Lung (tissue), 12 donors: Measurements from ENCODE around the gene ASPM. TPM values are rescaled to one million over a fixed set of nuclear protein-coding genes. Genes with fewer than 3 reads are reported as not detected.

Source experiments
- ATAC-seq: fragments of 200-7000 bp; cut with Tn5 transposase; one replicate; pipeline ENCODE4 v1.9.1; 2020; ENCODE audit warnings: moderate number of reproducible peaks; ENCODE audit not compliant: insufficient read depth, low FRiP score
- DNase-seq, 3 donors: peaks; one replicate each; pipeline ENCODE4 v3.0.0-alpha.2; 2013 to 2017
- H3K27ac ChIP-seq, 2 donors: one replicate each; pipeline ENCODE4 v1.5.1; 2013; ENCODE audit warnings: mild to moderate bottlenecking in 2 of 2, moderate library complexity in 2 of 2, control low read depth in 1 of 2, inconsistent platforms in 1 of 2, low read depth in 1 of 2, low read length in 1 of 2
- H3K27me3 ChIP-seq, 3 donors: one replicate each; pipeline ENCODE4 v1.5.1; 2013; ENCODE audit warnings: low read length in 2 of 3; ENCODE audit not compliant: control insufficient read depth in 3 of 3, insufficient read depth in 3 of 3
- H3K36me3 ChIP-seq, 4 donors: one replicate each; pipeline ENCODE4 v1.5.1; 2013; ENCODE audit warnings: low read length in 4 of 4, mild to moderate bottlenecking in 1 of 4, moderate library complexity in 1 of 4; ENCODE audit not compliant: control insufficient read depth in 4 of 4, insufficient read depth in 4 of 4
- H3K4me1 ChIP-seq, 5 donors: one replicate each; pipeline ENCODE4 v1.5.1; 2013; ENCODE audit warnings: low read length in 5 of 5, mild to moderate bottlenecking in 2 of 5, moderate library complexity in 1 of 5; ENCODE audit not compliant: control insufficient read depth in 5 of 5, insufficient read depth in 5 of 5
- H3K4me3 ChIP-seq: one replicate; pipeline ENCODE4 v1.5.1; 2013; ENCODE audit warnings: mild to moderate bottlenecking, control low read depth, moderate library complexity
- H3K9ac ChIP-seq, 2 donors: one replicate each; pipeline ENCODE4 v1.5.1; 2013; ENCODE audit warnings: low read length in 2 of 2, control low read depth in 1 of 2; ENCODE audit not compliant: insufficient read depth in 1 of 2
- H3K9me3 ChIP-seq, 4 donors: one replicate each; pipeline ENCODE4 v1.5.1; 2013; ENCODE audit warnings: low read length in 3 of 4, mild to moderate bottlenecking in 1 of 4, moderate library complexity in 1 of 4; ENCODE audit not compliant: control insufficient read depth in 4 of 4, insufficient read depth in 3 of 4
- CTCF ChIP-seq: IDR thresholded peaks from 2 replicates; pipeline ENCODE4 v1.5.1; 2012; ENCODE audit warnings: mild to moderate bottlenecking; ENCODE audit errors: control extremely low read depth, extremely low read depth
- WGBS, 2 donors: extraction: QIAGEN DNeasy Blood & Tissue Kit; methylation state at CpG; one replicate each; pipeline ENCODE4 v1.1.7; 2013; 5-methylcytosine and 5-hydroxymethylcytosine counted together
- polyA plus RNA-seq, 2 donors: library from polyadenylated mRNA; stranded (reverse); fragments of 200-250 nt; gene quantifications; one replicate each; pipeline ENCODE4 v1.2.1, GENCODE V29; 2013
- total RNA-seq, 2 donors: library from RNA; depleted of rRNA in 1 of 2; stranded (reverse); fragments of >200 nt in 1 of 2; gene quantifications; one replicate each; pipeline ENCODE4 v1.2.1, GENCODE V29; 2014 to 2021
- donor health status: control.
- donor health status: control.
- donor health status: Bipolar disorder and iron deficiency.
- donor health status: healthy.
- donor health status: DM: yes; HTN: yes; CAD: no.

The ASPM gene
- total and polyA plus RNA-seq, 4 donors, result 0.47 to 7.3 (median 0.55) TPM

DNA sequence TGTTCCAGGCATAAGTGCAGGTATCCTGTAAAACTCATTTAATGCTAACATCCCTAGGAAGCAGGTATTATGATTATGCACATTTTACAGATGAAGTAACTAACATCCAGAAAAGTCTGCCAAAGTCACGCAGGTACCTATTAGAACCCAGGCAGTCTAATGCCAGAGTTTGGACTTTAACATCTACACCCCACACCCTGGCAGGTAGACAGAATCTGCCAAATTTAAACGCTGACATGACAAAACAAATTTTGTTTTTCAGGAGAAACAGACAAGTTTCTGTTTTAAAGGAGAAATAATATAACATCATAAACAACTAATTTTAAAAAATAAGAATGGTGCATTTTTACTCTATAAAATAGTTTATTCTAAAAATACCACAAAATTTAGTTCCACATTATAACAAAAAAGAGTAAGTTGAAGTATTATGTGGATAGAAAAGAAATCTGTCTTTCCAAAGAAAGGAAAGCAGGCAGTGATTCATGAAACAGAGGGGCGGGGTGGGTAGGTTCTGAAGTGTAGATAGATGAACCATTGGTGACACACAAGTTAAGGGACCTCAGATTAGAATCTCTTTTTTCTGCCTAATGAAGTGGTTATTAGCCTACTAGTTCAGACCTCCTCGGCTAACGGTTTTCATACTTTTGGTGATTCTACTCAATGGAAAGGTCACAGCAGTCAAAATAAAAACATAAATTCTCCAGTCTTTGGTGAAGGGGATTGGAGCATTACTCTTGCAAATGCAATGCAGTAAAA is 1.7 kb downstream of the ASPM start:
- Histone ChIP-seq H3K4me1 (peaks cover 0 to 13% (median 3%) of the 10 kb centered on the region in 5 donors), H3K27me3 (no peaks in the 10 kb centered on the region), H3K9ac (peak overlapping the region in 1 of 2 donors; percentile 54), H3K9me3 (no peaks in the 10 kb centered on the region), H3K27ac (no peak overlapping the region), H3K36me3 (no peaks in the 10 kb centered on the region), H3K4me3 (no peak overlapping the region)
- ATAC-seq (no peak), DNase-seq (peak in 2 of 3 donors; percentile 38 to 45)
- WGBS, 2 donors, result 58 to 69% methylated on average over 5 of the region's 5 CpGs
- no peak for TF ChIP-seq CTCF

DNA sequence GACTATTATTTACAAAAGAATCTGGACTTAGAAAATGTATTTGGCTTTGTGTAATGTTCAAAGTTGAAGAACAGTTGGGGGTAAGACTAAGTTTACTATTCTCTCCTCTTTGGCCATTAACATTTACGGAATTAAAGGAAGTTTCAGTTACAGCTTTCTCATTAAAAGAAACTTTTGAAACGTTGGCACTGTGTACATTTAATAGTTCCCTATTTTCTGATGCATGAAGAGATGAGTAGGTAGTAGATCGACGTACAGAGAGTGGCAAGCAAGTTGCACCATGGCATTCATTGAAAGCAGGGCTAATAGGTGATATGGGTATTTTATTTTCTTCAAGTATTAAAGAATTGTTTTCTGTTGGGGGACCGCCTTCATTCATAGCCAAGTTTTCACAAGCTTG is 3.2 kb downstream of the ASPM start:
- no peak overlapping the region for H3K27ac ChIP-seq
- DNase-seq, result no peak
- peaks cover 0 to 13% (median 3%) of the 10 kb centered on the region in 5 donors for H3K4me1 ChIP-seq
- 39 to 61% methylated on average over 5 of the region's 5 CpGs for WGBS, 2 donors
- no peaks in the 10 kb centered on the region for H3K9me3 ChIP-seq
- H3K27me3 ChIP-seq, result no peaks in the 10 kb centered on the region
- H3K4me3 ChIP-seq, result no peak overlapping the region
- H3K9ac ChIP-seq, result no peak overlapping the region
- TF ChIP-seq CTCF, result no peak
- no peaks in the 10 kb centered on the region for H3K36me3 ChIP-seq
- ATAC-seq, result no peak

DNA sequence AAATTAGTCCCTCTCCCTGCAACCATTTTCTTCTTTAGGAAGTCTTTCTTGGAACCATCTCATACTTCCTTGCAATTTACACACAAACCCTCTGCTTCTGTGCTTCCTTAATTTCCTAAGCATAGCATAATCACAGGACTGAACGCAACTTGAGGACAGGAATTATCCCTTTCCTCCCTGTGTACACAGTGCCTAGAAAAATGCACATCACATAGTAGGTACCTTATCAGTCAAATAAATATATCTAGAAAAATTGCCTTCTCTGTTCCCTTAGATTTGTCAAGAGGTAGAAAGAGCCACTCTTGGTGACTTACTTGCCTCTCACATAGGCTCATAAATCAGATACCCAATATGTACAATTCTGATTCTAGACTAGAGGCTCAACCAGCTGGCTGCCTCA is 4.9 kb downstream of the ASPM start:
- WGBS, 2 donors, result 59 to 77% methylated on average over 1 of the region's 1 CpG
- no peak overlapping the region for H3K4me3 ChIP-seq
- DNase-seq (no peak), ATAC-seq (no peak)
- no peak for TF ChIP-seq CTCF
- no peak overlapping the region for H3K27ac ChIP-seq
- no peaks in the 10 kb centered on the region for H3K9me3 ChIP-seq
- no peaks in the 10 kb centered on the region for H3K36me3 ChIP-seq
- no peaks in the 10 kb centered on the region for H3K27me3 ChIP-seq
- H3K4me1 ChIP-seq, result peaks cover 0 to 13% (median 3%) of the 10 kb centered on the region in 5 donors
- no peak overlapping the region for H3K9ac ChIP-seq
